DMS153 (cell line): ENCODE data around the gene PPP1R18.
"Not testable (repeated sequence)": the region's sequence is repeated elsewhere in the genome, so short reads cannot be mapped to it uniquely, and the experiment has no call there.

Experiments used
- DNase-seq: peaks from one replicate; lab custom pipeline; 2025; lab: John Stamatoyannopoulos, UW

Gene PPP1R18

GRCh38 chr6:30686009-30686907 lies at the start of gene PPP1R18:
Gene PPP1R18 (minus strand): TSS chr6:30686645. CDS start chr6:30686018, 627 bp downstream.
- no peak for DNase-seq

- no peak for DNase-seq
These were observed 49.3 kb upstream of the PPP1R18 start for GRCh38 chr6:30735668-30736314.

- no peak for DNase-seq
These were observed 45.9 kb upstream of the PPP1R18 start for GRCh38 chr6:30732237-30732943.

GRCh38 chr6:30730601-30731435 lies 44.4 kb upstream of the PPP1R18 start:
- peak; percentile 80 for DNase-seq

GRCh38 chr6:30727920-30728553 lies 41.6 kb upstream of the PPP1R18 start:
- DNase-seq = no peak

GRCh38 chr6:30726506-30727413 lies 40.3 kb upstream of the PPP1R18 start:
- no peak for DNase-seq

- DNase-seq = no peak
These were observed 39.5 kb upstream of the PPP1R18 start for GRCh38 chr6:30725713-30726505.

- no peak for DNase-seq
These were observed 38.6 kb upstream of the PPP1R18 start for GRCh38 chr6:30724906-30725667.

GRCh38 chr6:30723843-30724741 lies 37.6 kb upstream of the PPP1R18 start:
- DNase-seq = not testable (repeated sequence)

GRCh38 chr6:30723159-30723842 lies 36.9 kb upstream of the PPP1R18 start:
- DNase-seq = not testable (repeated sequence)

GRCh38 chr6:30722280-30723112 lies 36.1 kb upstream of the PPP1R18 start:
- peak; percentile 73 for DNase-seq

- not testable (repeated sequence) for DNase-seq
These were observed 35.5 kb upstream of the PPP1R18 start for GRCh38 chr6:30722025-30722279.

- DNase-seq = peak; percentile 74
These were observed 35.0 kb upstream of the PPP1R18 start for GRCh38 chr6:30721198-30722024.

GRCh38 chr6:30720738-30721197 lies 34.3 kb upstream of the PPP1R18 start:
- DNase-seq = peak; percentile 51
